Ectodermal cell (in vitro differentiated cells): ENCODE measurements around the gene TBCA.
"Not testable (repeated sequence)": the region's sequence is repeated elsewhere in the genome, so short reads cannot be mapped to it uniquely, and the experiment has no call there.

ENCODE experiments used
- H3K27ac ChIP-seq: 2 replicates; pipeline ENCODE4 v1.7.0; 2013; ENCODE audit warnings: mild to moderate bottlenecking, low read depth, low read length; ENCODE audit not compliant: insufficient read depth, poor library complexity, severe bottlenecking
- H3K27me3 ChIP-seq: 2 replicates; pipeline ENCODE4 v1.7.0; 2013; ENCODE audit warnings: mild to moderate bottlenecking, low read length; ENCODE audit not compliant: insufficient read depth, control insufficient read depth, poor library complexity, severe bottlenecking
- H3K36me3 ChIP-seq: one replicate; pipeline ENCODE4 v1.7.0; 2013; ENCODE audit warnings: low read length; ENCODE audit not compliant: control insufficient read depth, insufficient read depth
- H3K4me1 ChIP-seq: one replicate; pipeline ENCODE4 v1.7.0; 2013; ENCODE audit warnings: low read length; ENCODE audit not compliant: control insufficient read depth, insufficient read depth
- H3K4me3 ChIP-seq: 2 replicates; pipeline ENCODE4 v1.7.0; 2013; ENCODE audit warnings: low read depth, low read length, control low read depth; ENCODE audit not compliant: insufficient read depth
- H3K9me3 ChIP-seq: 2 replicates; pipeline ENCODE4 v1.7.0; 2013; ENCODE audit warnings: mild to moderate bottlenecking, low read length, moderate library complexity; ENCODE audit not compliant: control insufficient read depth
- WGBS, 2 experiments: methylation state at CpG; one replicate each; pipeline ENCODE4 v1.1.7; 2013; ENCODE audit warnings: missing lambda C conversion rate in 2 of 2; 5-methylcytosine and 5-hydroxymethylcytosine counted together

Gene TBCA

DNA sequence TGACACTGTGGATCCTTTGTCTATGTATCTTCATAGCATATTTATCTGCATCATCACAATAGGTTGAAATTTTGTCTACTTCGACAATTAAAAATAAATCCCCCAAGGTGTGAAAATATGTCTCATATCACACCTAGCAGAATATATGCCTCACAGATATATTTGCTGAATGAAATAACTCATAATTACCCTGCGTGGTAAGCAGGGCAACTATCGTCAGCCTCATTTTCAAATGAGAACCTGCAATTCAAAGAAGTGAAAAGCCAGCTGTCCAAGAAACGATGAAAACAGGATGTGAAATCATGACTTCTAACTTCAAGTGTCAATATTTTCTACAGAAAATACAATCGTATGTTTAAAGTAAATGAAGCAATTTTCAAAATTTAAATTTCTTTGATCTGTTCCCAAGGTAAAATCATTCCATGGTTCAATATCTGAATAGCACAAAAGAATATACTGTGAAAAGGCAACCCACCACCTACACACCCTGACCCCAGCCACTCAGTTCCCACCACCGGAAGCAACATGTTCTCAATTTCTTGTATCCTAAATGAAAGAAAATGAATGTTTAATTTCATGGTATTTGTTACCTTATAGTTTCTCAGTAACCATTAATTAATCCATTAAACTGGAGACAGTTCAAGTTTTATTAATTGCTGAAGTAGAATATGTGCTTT lies 57.1 kb downstream of the TBCA start:
- 86 to 91% methylated on average over 4 to 6 of the region's 6 CpGs for WGBS, 2 experiments
- Histone ChIP-seq H3K27ac (no peak overlapping the region), H3K9me3 (no peaks in the 10 kb centered on the region), H3K4me3 (no peak overlapping the region), H3K4me1 (no peaks in the 10 kb centered on the region), H3K27me3 (no peaks in the 10 kb centered on the region), H3K36me3 (no peaks in the 10 kb centered on the region)

DNA sequence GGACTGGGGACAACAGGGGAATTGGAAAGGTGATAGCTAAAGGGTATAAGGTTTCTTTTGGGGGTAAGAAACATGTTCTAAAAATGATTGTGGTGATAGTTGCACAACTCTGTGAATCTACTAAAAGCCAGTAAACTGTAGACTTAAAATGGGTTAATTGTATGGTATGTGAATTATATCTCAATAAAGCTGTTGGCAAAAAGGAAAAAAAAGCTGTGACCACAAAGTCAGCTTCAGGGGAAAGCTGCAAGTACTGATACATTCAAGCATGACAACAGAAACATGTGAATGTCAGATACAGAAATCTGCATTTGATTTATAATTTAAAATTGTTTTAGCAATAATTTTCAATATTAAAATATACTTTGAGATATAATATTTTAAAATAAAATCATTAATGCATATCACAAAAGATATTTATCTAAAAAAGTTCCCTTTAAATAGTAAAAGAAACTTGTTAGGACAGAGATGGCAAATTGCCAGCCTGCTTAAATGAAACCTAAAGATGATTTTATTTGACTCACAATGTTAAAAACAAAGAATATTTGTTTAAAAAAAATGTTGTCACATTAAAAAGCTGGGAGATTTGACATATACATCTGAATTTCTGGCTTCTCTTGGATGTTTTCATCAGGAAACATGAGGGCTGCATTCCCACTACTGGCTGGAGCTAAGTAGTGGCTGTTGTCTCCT lies 66.0 kb downstream of the TBCA start:
- H3K4me3 ChIP-seq: no peak overlapping the region
- H3K27me3 ChIP-seq: no peaks in the 10 kb centered on the region
- no peaks in the 10 kb centered on the region for H3K9me3 ChIP-seq
- H3K4me1 ChIP-seq: no peaks in the 10 kb centered on the region
- H3K27ac ChIP-seq: no peak overlapping the region
- H3K36me3 ChIP-seq: peaks cover 13% of the 10 kb centered on the region

DNA sequence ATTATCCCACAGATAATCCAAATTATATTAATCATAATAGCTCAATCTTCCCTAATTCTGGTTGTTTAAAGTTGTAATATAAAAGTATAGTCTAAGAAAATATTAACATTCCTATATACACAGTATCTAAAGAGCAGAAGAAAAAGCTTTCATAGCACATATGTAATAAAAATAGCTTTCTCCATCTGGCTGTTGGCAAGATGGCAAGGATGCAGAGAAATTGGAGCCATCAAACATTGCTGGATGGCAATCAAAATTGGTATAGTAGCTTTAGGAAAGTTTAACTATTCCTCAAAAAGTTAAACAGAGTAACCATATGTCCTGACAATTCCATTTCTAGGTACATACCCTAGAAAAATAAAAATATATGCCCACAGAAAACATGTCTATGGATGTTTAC lies 66.8 kb downstream of the TBCA start:
- H3K27me3 ChIP-seq: no peaks in the 10 kb centered on the region
- no peak overlapping the region for H3K4me3 ChIP-seq
- no peak overlapping the region for H3K27ac ChIP-seq
- H3K36me3 ChIP-seq: peaks cover 13% of the 10 kb centered on the region
- no peaks in the 10 kb centered on the region for H3K9me3 ChIP-seq
- H3K4me1 ChIP-seq: no peaks in the 10 kb centered on the region

DNA sequence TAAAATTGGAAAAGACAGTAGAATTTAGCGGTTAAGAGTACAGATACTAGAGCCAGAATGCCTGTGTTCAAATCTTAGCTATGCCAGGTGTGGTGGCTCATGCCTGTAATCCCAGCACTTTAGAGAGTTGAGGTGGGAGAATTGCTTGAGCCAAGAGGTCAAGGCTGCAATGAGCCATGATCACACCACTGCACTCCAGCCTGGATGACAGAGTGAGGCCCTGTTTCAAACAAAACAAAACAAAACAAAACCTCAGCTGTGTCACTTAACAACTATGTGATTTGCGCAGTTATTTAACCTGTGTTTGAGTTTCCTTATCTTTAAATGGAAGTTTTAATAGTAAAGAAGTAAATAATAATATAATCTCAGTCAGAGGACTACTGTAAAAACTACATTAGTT lies 68.3 kb downstream of the TBCA start:
- WGBS, 2 experiments: 91 to 100% methylated on average over 1 to 2 of the region's 2 CpGs
- H3K4me3 ChIP-seq: no peak overlapping the region
- H3K4me1 ChIP-seq: no peaks in the 10 kb centered on the region
- H3K9me3 ChIP-seq: no peaks in the 10 kb centered on the region
- no peaks in the 10 kb centered on the region for H3K27me3 ChIP-seq
- H3K36me3 ChIP-seq: peaks cover 18% of the 10 kb centered on the region
- H3K27ac ChIP-seq: no peak overlapping the region

DNA sequence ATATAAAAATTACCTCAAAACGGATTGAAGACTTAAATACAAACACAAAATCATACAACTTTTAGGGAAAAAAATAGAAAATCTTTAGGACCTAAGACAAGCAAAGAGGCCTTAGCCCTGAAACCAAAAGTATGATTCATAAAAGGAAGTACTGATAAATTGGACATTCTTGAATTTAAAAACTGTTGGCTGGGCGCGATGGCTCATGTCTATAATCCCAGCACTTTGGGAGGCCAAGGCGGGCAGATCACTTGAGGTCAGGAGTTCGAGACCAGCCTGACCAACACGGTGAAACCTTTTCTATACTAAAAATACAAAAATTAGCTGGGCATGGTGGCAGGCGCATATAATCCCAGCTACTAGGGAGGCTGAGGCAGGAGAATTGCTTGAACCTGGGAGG lies 76.6 kb downstream of the TBCA start:
- H3K36me3 ChIP-seq, H3K4me3 ChIP-seq, H3K27ac ChIP-seq, H3K9me3 ChIP-seq, H3K27me3 ChIP-seq, H3K4me1 ChIP-seq: not testable (repeated sequence)
- WGBS, 2 experiments: 86 to 88% methylated on average over 7 of the region's 7 CpGs

DNA sequence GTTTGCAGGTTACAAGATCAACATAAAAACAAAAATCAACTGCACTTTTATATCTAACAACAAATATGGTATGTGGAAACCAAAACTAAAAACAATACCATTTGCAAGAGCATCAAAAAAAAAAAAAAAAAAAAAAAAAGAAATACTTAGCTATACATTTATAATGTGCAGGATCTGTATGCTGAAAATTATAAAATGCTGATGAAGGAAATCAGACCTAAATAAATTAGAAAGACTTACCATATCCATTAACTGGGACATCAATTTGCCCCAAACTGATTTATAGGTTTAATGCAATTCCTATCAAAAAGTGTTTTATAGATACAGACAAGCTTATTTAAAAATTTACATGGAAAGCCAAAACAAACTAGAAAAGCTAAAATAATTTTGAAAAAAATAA lies 77.2 kb downstream of the TBCA start:
- Histone ChIP-seq H3K27ac (no peak overlapping the region), H3K27me3 (no peaks in the 10 kb centered on the region), H3K9me3 (no peaks in the 10 kb centered on the region), H3K4me1 (no peaks in the 10 kb centered on the region), H3K4me3 (no peak overlapping the region), H3K36me3 (peaks cover under 1% of the 10 kb centered on the region)

DNA sequence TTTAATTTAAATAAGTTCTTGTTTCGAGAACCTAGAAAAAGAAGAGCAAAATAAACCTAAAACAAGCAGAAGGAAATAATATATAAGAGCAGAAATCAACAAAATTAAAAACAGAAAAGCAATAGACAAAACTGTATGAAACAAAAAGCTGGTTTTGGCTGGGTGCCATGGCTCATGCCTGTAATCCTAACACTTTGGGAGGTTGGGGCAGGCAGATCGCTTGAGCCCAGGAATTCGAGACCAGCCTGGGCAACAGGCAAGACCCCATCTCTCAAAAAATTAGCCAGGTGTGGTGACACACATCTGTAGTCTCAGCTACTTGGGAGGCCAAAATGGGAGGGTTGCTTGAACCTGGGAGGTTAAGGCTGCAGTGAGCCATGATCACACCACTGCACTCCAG lies 78.4 kb downstream of the TBCA start:
- Histone ChIP-seq H3K4me3 (no peak overlapping the region), H3K27ac (no peak overlapping the region), H3K4me1 (no peaks in the 10 kb centered on the region), H3K36me3 (no peaks in the 10 kb centered on the region), H3K9me3 (no peaks in the 10 kb centered on the region), H3K27me3 (no peaks in the 10 kb centered on the region)
- WGBS, 2 experiments: 94 to 98% methylated on average over 2 of the region's 3 CpGs

DNA sequence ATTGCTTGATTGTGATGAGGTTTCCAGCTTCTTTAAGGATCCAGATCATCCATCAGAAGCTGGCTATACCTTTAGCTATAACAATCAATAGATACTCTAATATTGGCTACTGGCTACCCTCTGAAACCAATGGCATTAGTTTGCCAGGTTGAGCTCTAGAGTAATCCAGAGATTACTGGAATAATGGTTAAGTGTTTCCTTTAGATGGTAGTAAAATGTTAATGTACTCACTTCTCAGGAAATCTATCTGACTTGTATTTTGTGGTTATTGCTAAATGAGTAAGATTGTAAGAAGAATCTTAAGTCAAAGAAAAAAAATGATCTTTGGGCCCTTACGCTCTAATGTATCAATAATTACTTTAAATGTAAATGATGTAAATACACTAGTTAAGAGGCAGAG lies 80.0 kb downstream of the TBCA start:
- no CpG with 5 or more reads among the region's 1 CpG for WGBS, 2 experiments
- Histone ChIP-seq H3K4me1 (no peaks in the 10 kb centered on the region), H3K9me3 (no peaks in the 10 kb centered on the region), H3K27ac (no peak overlapping the region), H3K4me3 (no peak overlapping the region), H3K36me3 (no peaks in the 10 kb centered on the region), H3K27me3 (no peaks in the 10 kb centered on the region)

DNA sequence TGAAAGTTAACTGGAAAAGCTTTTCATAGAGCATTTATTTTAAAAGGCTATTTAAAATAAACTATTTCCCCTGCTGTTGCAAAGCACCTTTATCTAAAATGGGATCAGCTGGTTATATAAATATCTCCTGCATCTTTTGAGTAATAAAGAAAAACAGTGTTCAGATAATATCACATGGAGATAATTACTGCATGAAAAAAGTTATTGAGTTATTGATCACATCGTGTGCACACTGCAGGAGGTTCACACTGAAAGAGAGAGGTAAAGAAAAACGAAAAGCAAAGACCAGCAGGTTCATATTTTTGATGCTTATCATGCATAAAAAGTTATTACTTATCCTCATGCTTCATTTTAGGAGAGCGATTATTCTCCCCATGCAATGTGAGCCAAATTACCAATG lies 82.2 kb downstream of the TBCA start:
- Histone ChIP-seq H3K27me3 (no peaks in the 10 kb centered on the region), H3K4me3 (no peak overlapping the region), H3K4me1 (no peaks in the 10 kb centered on the region), H3K9me3 (no peaks in the 10 kb centered on the region), H3K36me3 (no peaks in the 10 kb centered on the region), H3K27ac (no peak overlapping the region)
- 97 to 98% methylated on average over 3 of the region's 3 CpGs for WGBS, 2 experiments

DNA sequence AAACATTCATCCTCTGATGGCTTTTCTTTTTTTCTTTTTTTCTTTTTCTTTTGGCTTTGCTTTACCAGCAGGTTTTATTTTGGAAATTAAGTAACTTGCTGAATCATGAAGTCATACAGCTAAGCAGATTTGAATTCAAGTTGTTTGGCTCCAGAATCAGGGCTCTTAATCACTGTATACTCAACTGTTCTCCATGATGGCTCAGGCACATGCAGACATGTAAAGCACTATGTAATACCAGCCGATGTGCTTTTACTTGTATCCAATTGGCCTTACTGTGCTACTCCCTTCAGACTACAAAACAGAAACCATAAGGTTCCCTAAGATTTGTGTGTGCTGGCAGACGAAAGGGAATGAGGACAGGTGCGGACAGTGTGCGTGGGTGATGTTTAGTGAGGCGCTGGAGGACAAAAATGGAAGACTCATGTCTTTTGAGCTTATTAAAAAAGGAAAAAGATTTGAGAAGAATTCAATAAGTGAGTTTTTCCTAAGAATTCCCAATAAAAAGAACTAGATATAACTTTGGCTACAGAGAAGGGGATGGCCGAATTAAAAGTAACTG lies 92.9 kb downstream of the TBCA start:
- no peaks in the 10 kb centered on the region for H3K4me1 ChIP-seq
- 96 to 97% methylated on average over 5 of the region's 6 CpGs for WGBS, 2 experiments
- no peak overlapping the region for H3K4me3 ChIP-seq
- H3K9me3 ChIP-seq: no peaks in the 10 kb centered on the region
- no peaks in the 10 kb centered on the region for H3K27me3 ChIP-seq
- no peak overlapping the region for H3K27ac ChIP-seq
- H3K36me3 ChIP-seq: no peaks in the 10 kb centered on the region
